GM21390 (cell line): Measurements from ENCODE around the gene SLAMF1.

Experiments
- ATAC-seq: cut with Tn5 transposase; IDR thresholded peaks from one replicate; pipeline ENCODE4 v1.9.1; 2021; ENCODE audit not compliant: unreplicated experiment

The SLAMF1 gene

GRCh38 chr1:160625725-160626498, 20.9 kb downstream of the SLAMF1 start:
- no peak for ATAC-seq

- no peak for ATAC-seq
These were observed 21.5 kb downstream of the SLAMF1 start for GRCh38 chr1:160625321-160625720.

GRCh38 chr1:160624464-160624863, 22.4 kb downstream of the SLAMF1 start:
- ATAC-seq: peak; percentile 25

- ATAC-seq: no peak
These were observed 23.0 kb downstream of the SLAMF1 start for GRCh38 chr1:160623862-160624261.

GRCh38 chr1:160623227-160623633, 23.6 kb downstream of the SLAMF1 start:
- ATAC-seq: no peak

GRCh38 chr1:160622501-160623226, 24.2 kb downstream of the SLAMF1 start:
- no peak for ATAC-seq

- no peak for ATAC-seq
These were observed 25.0 kb downstream of the SLAMF1 start for GRCh38 chr1:160621633-160622413.

- ATAC-seq: no peak
These were observed 25.8 kb downstream of the SLAMF1 start for GRCh38 chr1:160620942-160621632.

GRCh38 chr1:160619742-160620277, 27.0 kb downstream of the SLAMF1 start:
- ATAC-seq: no peak

GRCh38 chr1:160618763-160619274, 28.0 kb downstream of the SLAMF1 start:
- no peak for ATAC-seq

- no peak for ATAC-seq
These were observed 28.5 kb downstream of the SLAMF1 start for GRCh38 chr1:160618327-160618726.

GRCh38 chr1:160615660-160616059, 31.2 kb downstream of the SLAMF1 start:
- no peak for ATAC-seq

- ATAC-seq: no peak
These were observed 32.4 kb downstream of the SLAMF1 start for GRCh38 chr1:160614410-160614809.

- ATAC-seq: no peak
These were observed 34.1 kb downstream of the SLAMF1 start for GRCh38 chr1:160612613-160613218.

GRCh38 chr1:160610569-160611242, 36.1 kb downstream of the SLAMF1 start:
- no peak for ATAC-seq

GRCh38 chr1:160608941-160609340, 37.9 kb downstream of the SLAMF1 start:
- ATAC-seq: no peak

GRCh38 chr1:160608514-160608913, 38.3 kb downstream of the SLAMF1 start:
- ATAC-seq: no peak

GRCh38 chr1:160608057-160608456, 38.8 kb downstream of the SLAMF1 start:
- ATAC-seq: no peak

- ATAC-seq: no peak
These were observed 39.2 kb downstream of the SLAMF1 start for GRCh38 chr1:160607672-160608032.
